ENCODE measurements around the gene HOATZ. TPM values are rescaled to one million over a fixed set of nuclear protein-coding genes. Genes with fewer than 3 reads are reported as not detected.
A peak's percentile ranks its signal among the peaks of the same experiment; 100 is the strongest.

Gene HOATZ
- total RNA-seq, 2 experiments from 2014 or later: not detected

DNA sequence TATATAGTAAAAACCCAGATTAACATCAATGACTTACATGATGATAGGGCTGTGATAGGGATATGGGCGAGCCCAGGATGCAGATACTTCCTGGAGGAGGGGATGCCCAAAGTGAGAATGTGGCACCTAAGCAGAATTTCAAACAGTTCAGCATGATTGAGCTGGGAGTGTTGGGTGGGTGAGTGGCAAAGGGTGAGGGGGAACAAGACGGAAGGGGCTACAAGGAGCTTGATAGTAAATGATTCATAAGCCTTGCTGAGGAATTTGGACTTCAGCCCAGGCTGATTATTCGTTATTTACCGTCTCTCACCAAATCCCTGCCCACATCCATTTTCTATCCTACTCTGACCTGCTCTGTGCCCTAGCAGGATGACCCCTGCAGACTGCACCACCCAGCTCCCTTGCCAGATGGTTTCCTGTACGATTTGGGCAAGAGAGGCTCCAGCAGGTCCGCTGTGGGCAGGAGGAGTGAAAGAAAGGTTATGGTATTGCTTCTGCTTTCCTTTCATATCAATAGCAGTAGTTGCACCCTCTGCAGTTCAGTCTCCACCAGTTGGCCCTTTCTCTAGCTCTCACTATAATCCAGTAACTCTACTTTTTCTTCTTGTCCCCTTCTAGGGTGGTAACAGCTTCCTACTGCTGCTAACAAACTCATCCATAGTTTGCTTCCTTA is 57.4 kb downstream of the HOATZ start:
- Mint-ChIP-seq H3K9me3 (no peaks in the 10 kb centered on the region), H3K27me3 (peaks cover 3% of the 10 kb centered on the region), H3K36me3 (ENCODE audit: low read depth) (no peaks in the 10 kb centered on the region), H3K4me3 (no peak overlapping the region), H3K27ac (no peak overlapping the region), H3K4me1 (ENCODE audit: low read depth) (no peaks in the 10 kb centered on the region)
- POLR2A ChIA-PET: interaction anchor here (0.8 kb wide), 1 partner anchor 9 kb away, joined by 3 read pairs; no protein-coding TSS in a partner anchor
- ATAC-seq (no peak), DNase-seq (no peak)
- TF ChIP-seq, protein P1, sequence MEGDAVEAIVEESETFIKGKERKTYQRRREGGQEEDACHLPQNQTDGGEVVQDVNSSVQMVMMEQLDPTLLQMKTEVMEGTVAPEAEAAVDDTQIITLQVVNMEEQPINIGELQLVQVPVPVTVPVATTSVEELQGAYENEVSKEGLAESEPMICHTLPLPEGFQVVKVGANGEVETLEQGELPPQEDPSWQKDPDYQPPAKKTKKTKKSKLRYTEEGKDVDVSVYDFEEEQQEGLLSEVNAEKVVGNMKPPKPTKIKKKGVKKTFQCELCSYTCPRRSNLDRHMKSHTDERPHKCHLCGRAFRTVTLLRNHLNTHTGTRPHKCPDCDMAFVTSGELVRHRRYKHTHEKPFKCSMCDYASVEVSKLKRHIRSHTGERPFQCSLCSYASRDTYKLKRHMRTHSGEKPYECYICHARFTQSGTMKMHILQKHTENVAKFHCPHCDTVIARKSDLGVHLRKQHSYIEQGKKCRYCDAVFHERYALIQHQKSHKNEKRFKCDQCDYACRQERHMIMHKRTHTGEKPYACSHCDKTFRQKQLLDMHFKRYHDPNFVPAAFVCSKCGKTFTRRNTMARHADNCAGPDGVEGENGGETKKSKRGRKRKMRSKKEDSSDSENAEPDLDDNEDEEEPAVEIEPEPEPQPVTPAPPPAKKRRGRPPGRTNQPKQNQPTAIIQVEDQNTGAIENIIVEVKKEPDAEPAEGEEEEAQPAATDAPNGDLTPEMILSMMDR (IDR thresholded peaks at IDR 0.05): no peak
- intact Hi-C loops (cut with micrococcal nuclease): no loop called here
- CTCF ChIA-PET: interaction anchor here (0.7 to 0.8 kb wide), 2 partner anchors 18 to 117 kb away, joined by 3 read pairs; no protein-coding TSS in a partner anchor

DNA sequence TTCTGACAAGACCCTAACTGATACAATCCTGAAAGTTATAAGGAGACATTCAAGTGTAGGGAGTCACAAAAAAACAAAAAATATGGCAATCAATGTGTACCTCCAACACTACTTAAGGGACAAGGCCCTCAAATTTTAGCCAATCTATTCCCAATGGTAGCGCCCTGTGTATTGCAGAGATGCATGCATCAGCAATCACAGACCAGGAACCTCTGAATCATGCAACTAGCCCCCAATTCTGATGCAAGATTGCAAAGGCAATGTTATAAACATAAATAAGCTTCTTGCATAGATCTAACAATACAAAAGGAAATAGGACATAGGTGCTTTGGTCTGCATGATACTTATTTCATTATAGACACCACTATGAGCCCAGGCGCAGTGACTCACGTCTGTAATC is 58.0 kb downstream of the HOATZ start:
- ATAC-seq (no peak), DNase-seq (no peak)
- H3K27ac Mint-ChIP-seq: no peak overlapping the region
- POLR2A ChIA-PET: no interaction called here
- H3K27me3 Mint-ChIP-seq: peaks cover 3% of the 10 kb centered on the region
- intact Hi-C loops (cut with micrococcal nuclease): no loop called here
- H3K4me3 Mint-ChIP-seq: no peak overlapping the region
- TF ChIP-seq, protein P1 (IDR thresholded peaks at IDR 0.05): no peak
- H3K9me3 Mint-ChIP-seq: no peaks in the 10 kb centered on the region
- no peaks in the 10 kb centered on the region for H3K4me1 Mint-ChIP-seq (ENCODE audit: low read depth)
- CTCF ChIA-PET: interaction anchor here (0.7 kb wide), 1 partner anchor 17 kb away, joined by 3 read pairs; no protein-coding TSS in a partner anchor
- H3K36me3 Mint-ChIP-seq (ENCODE audit: low read depth): no peaks in the 10 kb centered on the region

DNA sequence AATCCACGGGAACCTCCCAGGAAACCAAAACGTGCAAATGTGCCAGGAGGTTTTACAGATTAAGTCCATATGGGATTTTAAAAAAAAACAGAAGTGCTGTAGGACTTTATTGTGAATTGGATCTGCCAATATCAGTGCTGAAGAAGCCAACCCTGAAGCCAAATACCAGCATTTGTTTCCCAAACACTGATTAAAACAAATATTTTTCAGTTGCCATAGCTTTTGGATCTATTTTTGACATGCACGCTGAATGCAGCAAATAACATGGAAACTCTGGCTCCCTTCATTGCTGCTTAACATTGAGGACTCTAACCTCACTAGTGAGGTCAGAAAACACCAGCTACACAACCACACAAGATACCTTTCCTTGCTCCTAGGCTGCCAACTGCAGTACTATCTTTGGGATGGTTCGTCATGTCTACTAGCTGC is 59.3 kb downstream of the HOATZ start:
- H3K9me3 Mint-ChIP-seq: no peaks in the 10 kb centered on the region
- TF ChIP-seq, protein P1 (IDR thresholded peaks at IDR 0.05): no peak
- ATAC-seq (no peak), DNase-seq (no peak)
- POLR2A ChIA-PET: no interaction called here
- H3K4me3 Mint-ChIP-seq: no peak overlapping the region
- CTCF ChIA-PET: interaction anchor here (0.8 to 1.1 kb wide), 2 partner anchors 14 to 119 kb away, joined by 3 read pairs; no protein-coding TSS in a partner anchor
- H3K36me3 Mint-ChIP-seq (ENCODE audit: low read depth): no peaks in the 10 kb centered on the region
- peaks cover 3% of the 10 kb centered on the region for H3K27me3 Mint-ChIP-seq
- intact Hi-C loops (cut with micrococcal nuclease): no loop called here
- H3K4me1 Mint-ChIP-seq (ENCODE audit: low read depth): no peaks in the 10 kb centered on the region
- no peak overlapping the region for H3K27ac Mint-ChIP-seq

DNA sequence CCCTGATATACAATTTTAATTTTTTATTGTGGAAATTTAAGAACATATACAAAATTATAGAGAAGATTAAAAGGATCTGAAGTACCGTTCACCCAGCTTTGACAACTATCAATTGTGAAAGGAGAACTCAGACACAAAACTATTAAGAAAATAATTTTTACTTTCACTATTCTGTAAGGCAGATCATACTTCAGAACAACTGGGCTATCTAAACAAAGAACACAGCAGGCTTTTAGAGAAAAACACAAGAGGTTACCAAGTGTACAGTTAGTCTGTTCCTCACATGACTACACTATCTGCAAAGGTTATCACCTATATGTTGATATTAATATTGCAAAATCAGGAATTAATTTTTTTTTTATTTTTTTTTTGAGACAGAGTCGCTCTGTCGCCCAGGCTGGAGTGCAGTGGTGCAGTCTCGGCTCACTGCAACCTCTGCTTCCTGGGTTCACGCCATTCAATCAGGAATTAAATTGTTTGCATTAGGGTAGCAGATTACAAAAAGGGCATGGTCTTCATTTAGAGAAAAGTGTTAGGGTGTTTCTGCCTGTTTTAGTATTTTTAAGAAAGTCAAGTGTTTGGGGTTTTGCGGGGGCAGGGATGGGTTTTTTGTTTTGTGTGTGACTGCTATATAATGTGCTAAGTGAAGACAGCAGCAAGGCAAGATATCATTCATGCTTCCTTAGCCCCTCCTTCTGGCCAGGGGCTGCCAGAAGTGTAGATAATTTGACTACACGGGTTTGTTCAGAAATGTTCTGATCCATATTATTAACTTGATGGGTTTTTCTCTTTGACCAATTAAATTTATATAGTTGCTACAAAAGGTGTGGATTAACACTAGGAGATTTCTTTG is 60.0 kb downstream of the HOATZ start:
- ATAC-seq (peak; percentile 78), DNase-seq (peak; percentile 36)
- no peaks in the 10 kb centered on the region for H3K9me3 Mint-ChIP-seq
- peak overlapping the region; percentile 39 for H3K4me3 Mint-ChIP-seq
- intact Hi-C loops (cut with micrococcal nuclease): no loop called here
- TF ChIP-seq, protein P1 (IDR thresholded peaks at IDR 0.05): no peak
- no peaks in the 10 kb centered on the region for H3K36me3 Mint-ChIP-seq (ENCODE audit: low read depth)
- CTCF ChIA-PET: interaction anchor here (0.8 to 1.1 kb wide), 2 partner anchors 13 to 120 kb away, joined by 3 read pairs; no protein-coding TSS in a partner anchor
- H3K4me1 Mint-ChIP-seq (ENCODE audit: low read depth): no peaks in the 10 kb centered on the region
- peaks cover 3% of the 10 kb centered on the region for H3K27me3 Mint-ChIP-seq
- POLR2A ChIA-PET: no interaction called here
- no peak overlapping the region for H3K27ac Mint-ChIP-seq

Measured in activated CD8-positive, alpha-beta T cell treated with anti-CD3 and anti-CD28 coated beads for 36 hours (primary cell).